DOHH2 (cell line): ENCODE measurements around the gene SNAP91.

ENCODE experiments used
- H3F3A ChIP-seq: fragments of 200-600 bp; sonication (generic), shearing (Covaris generic); 2 replicates; pipeline ENCODE4 v1.6.0; 2016; ENCODE audit warnings: antibody characterized with exemption, mild to moderate bottlenecking; ENCODE audit not compliant: control insufficient read depth, insufficient read depth
- H3K27ac ChIP-seq: fragments of 200-600 bp; sonication (generic); 2 replicates; pipeline ENCODE4 v1.5.1; 2014; ENCODE audit warnings: low read depth, mild to moderate bottlenecking, low read length, moderate library complexity
- H3K27me3 ChIP-seq: fragments of 200-600 bp; sonication (generic); 2 replicates; pipeline ENCODE4 v1.6.1; 2014; ENCODE audit warnings: mild to moderate bottlenecking, low read length, mixed read lengths; ENCODE audit not compliant: control insufficient read depth
- H3K36me3 ChIP-seq: fragments of 200-600 bp; sonication (generic); 2 replicates; pipeline ENCODE4 v1.6.1; 2014; ENCODE audit warnings: mild to moderate bottlenecking, low read length, moderate library complexity, mixed read lengths; ENCODE audit not compliant: control insufficient read depth
- H3K4me1 ChIP-seq: fragments of 200-600 bp; sonication (generic); 2 replicates; pipeline ENCODE4 v1.6.1; 2014; ENCODE audit warnings: mild to moderate bottlenecking, low read length, mixed read lengths; ENCODE audit not compliant: control insufficient read depth
- H3K4me2 ChIP-seq: fragments of 200-600 bp; sonication (generic); 2 replicates; pipeline ENCODE4 v1.6.0; 2014; ENCODE audit warnings: mild to moderate bottlenecking, low read length, moderate library complexity
- H3K4me3 ChIP-seq: fragments of 200-600 bp; sonication (generic); 2 replicates; pipeline ENCODE4 v1.5.1; 2014; ENCODE audit warnings: mild to moderate bottlenecking, low read length, mixed read lengths
- H3K79me2 ChIP-seq: fragments of 200-600 bp; sonication (generic); 2 replicates; pipeline ENCODE4 v1.6.1; 2014; ENCODE audit warnings: mild to moderate bottlenecking, low read length, mixed read lengths; ENCODE audit not compliant: control insufficient read depth
- H3K9me2 ChIP-seq: fragments of 200-600 bp; sonication (generic); replicated peaks from 2 replicates; pipeline ENCODE4 v1.6.1; 2014; ENCODE audit warnings: mild to moderate bottlenecking, low read length, mixed read lengths; ENCODE audit not compliant: control insufficient read depth
- H3K9me3 ChIP-seq: fragments of 200-600 bp; sonication (generic); 2 replicates; pipeline ENCODE4 v1.6.1; 2014; ENCODE audit warnings: antibody characterized with exemption, low read length, mixed read lengths; ENCODE audit not compliant: control insufficient read depth, insufficient read depth
- H4K20me1 ChIP-seq: fragments of 200-600 bp; sonication (generic); 2 replicates; pipeline ENCODE4 v1.6.0; 2014; ENCODE audit warnings: low read depth, mild to moderate bottlenecking, antibody characterized with exemption, low read length, moderate library complexity; ENCODE audit not compliant: control insufficient read depth, insufficient read depth
- CTCF ChIP-seq: fragments of 200-600 bp; sonication (generic); IDR thresholded peaks from one replicate; pipeline ENCODE4 v1.5.1; 2014; ENCODE audit warnings: antibody characterized with exemption, mild to moderate bottlenecking, low read depth, low read length; ENCODE audit not compliant: poor library complexity, severe bottlenecking
- EZH2phosphoT487 ChIP-seq: fragments of 200-600 bp; sonication (generic); IDR thresholded peaks from 2 replicates; pipeline ENCODE4 v1.6.1; 2017; ENCODE audit warnings: borderline replicate concordance, mild to moderate bottlenecking, antibody characterized with exemption, low read length, moderate library complexity, mixed read lengths

Gene SNAP91

GRCh38 chr6:83729871-83730270 lies 21.0 kb upstream of the SNAP91 start:
- no peak overlapping the region for H3K4me2 ChIP-seq
- H3K4me1 ChIP-seq: no peaks in the 10 kb centered on the region
- H3K79me2 ChIP-seq: no peaks in the 10 kb centered on the region
- H3K9me2 ChIP-seq: no peaks in the 10 kb centered on the region
- H3K36me3 ChIP-seq: no peaks in the 10 kb centered on the region
- H3K27me3 ChIP-seq: no peaks in the 10 kb centered on the region
- H3K4me3 ChIP-seq: no peak overlapping the region
- no peaks in the 10 kb centered on the region for H4K20me1 ChIP-seq
- H3K9me3 ChIP-seq: no peaks in the 10 kb centered on the region
- no peaks in the 10 kb centered on the region for H3F3A ChIP-seq
- H3K27ac ChIP-seq: no peak overlapping the region
- TF ChIP-seq CTCF (no peak), EZH2phosphoT487 (no peak)

DNA sequence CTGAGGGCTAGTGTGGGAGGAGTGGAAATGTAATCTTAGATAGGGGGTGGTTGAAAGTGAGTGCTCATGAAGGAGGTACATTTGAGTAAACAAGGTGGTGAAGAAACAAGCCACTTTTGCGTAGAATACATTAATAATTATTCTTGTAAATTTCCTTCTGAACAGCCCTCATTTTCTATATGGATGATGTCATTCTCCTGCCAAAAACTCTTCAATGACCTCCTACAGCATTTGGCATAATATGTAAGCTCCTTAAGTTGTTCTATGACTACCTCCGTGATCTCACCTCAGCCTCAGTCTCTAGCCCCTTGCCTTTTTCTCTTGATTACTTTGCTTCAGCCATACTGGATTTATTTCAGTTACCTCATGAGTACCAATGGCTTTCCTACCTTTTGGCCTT lies 14.0 kb upstream of the SNAP91 start:
- no peak overlapping the region for H3K27ac ChIP-seq
- no peaks in the 10 kb centered on the region for H3K4me1 ChIP-seq
- H3K9me3 ChIP-seq: no peaks in the 10 kb centered on the region; the same call in 1 of the 2 replicates
- H3K36me3 ChIP-seq: no peaks in the 10 kb centered on the region
- H3F3A ChIP-seq: peaks cover 3% of the 10 kb centered on the region; the same call in 1 of the 2 replicates
- H3K9me2 ChIP-seq: no peaks in the 10 kb centered on the region
- no peak overlapping the region for H3K4me2 ChIP-seq
- H4K20me1 ChIP-seq: no peaks in the 10 kb centered on the region
- TF ChIP-seq EZH2phosphoT487: no peak
- no peak for TF ChIP-seq CTCF
- no peaks in the 10 kb centered on the region for H3K27me3 ChIP-seq
- H3K4me3 ChIP-seq: no peak overlapping the region
- no peaks in the 10 kb centered on the region for H3K79me2 ChIP-seq

DNA sequence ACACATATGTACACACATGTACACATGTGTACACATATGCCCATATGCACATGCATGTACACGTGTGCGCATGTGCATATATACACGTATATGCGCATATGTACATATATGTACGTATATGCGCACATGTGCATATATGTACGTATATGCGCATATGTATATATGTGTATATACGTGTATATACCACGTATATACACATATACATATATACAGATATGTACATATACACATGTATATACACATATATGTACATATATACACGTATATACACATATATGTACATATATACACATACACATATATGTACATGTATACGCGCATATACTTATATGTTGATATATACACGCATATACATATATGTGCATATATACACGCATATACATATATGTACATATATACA lies 8.9 kb upstream of the SNAP91 start:
- no peaks in the 10 kb centered on the region for H3K9me2 ChIP-seq
- H3K27ac ChIP-seq: no peak overlapping the region
- H3F3A ChIP-seq: peaks cover 9% of the 10 kb centered on the region
- no peak overlapping the region for H3K4me2 ChIP-seq
- no peaks in the 10 kb centered on the region for H3K36me3 ChIP-seq
- no peaks in the 10 kb centered on the region for H3K79me2 ChIP-seq
- TF ChIP-seq EZH2phosphoT487 (no peak), CTCF (no peak)
- H3K9me3 ChIP-seq: peaks cover 6% of the 10 kb centered on the region; the same call in 1 of the 2 replicates
- H4K20me1 ChIP-seq: no peaks in the 10 kb centered on the region
- H3K4me1 ChIP-seq: no peaks in the 10 kb centered on the region
- no peak overlapping the region for H3K4me3 ChIP-seq
- no peaks in the 10 kb centered on the region for H3K27me3 ChIP-seq

GRCh38 chr6:83711958-83712357 lies 3.1 kb upstream of the SNAP91 start:
- Histone ChIP-seq H3K4me1 (no peaks in the 10 kb centered on the region), H4K20me1 (no peaks in the 10 kb centered on the region), H3K36me3 (no peaks in the 10 kb centered on the region), H3K79me2 (no peaks in the 10 kb centered on the region), H3K27ac (no peak overlapping the region), H3K27me3 (no peaks in the 10 kb centered on the region), H3K9me3 (no peaks in the 10 kb centered on the region; the same call in 1 of the 2 replicates), H3K4me3 (no peak overlapping the region), H3K4me2 (no peak overlapping the region), H3K9me2 (no peaks in the 10 kb centered on the region), H3F3A (no peaks in the 10 kb centered on the region)
- TF ChIP-seq EZH2phosphoT487 (no peak), CTCF (no peak)
